IMR-90 (cell line): ENCODE results near the gene BCLAF1. TPM values are rescaled to one million over a fixed set of nuclear protein-coding genes. Genes with fewer than 3 reads are reported as not detected.
A peak's percentile ranks its signal among the peaks of the same experiment; 100 is the strongest.

Experiments used
- ATAC-seq: fragments of 200-7000 bp; cut with Tn5 transposase; 2 replicates; pipeline ENCODE4 v1.9.1; 2020; ENCODE audit warnings: low read depth, mild to moderate bottlenecking, moderate library complexity
- BruUV-seq: library from RNA; stranded (reverse); fragments of 400-500 nt; replicated peaks from 2 replicates; lab custom pipeline; 2021; lab: Mats Ljungman, UMichigan
- CTCF ChIA-PET: fragments of 300-600 bp; formaldehyde crosslinking; extraction: SDS; loops from one replicate; lab custom pipeline; 2021; ENCODE audit warnings: antibody characterized with exemption; lab: Yijun Ruan, JAX
- POLR2A ChIA-PET: fragments of 300-600 bp; sonication (Branson Sonifier 250); formaldehyde crosslinking; loops from one replicate; lab custom pipeline; 2022; ENCODE audit warnings: antibody characterized with exemption; ENCODE audit not compliant: unreplicated experiment; lab: Charles Lee
- DNase-seq: peaks from one replicate; pipeline ENCODE4 v3.0.0; 2013
- H2AFZ ChIP-seq: replicated peaks from 2 replicates; pipeline ENCODE3; 2013; ENCODE audit warnings: low read length, mild to moderate bottlenecking; ENCODE audit not compliant: poor library complexity
- H2AK5ac ChIP-seq: 2 replicates; pipeline ENCODE4 v1.6.1; 2013; ENCODE audit warnings: low read depth, low read length, inconsistent platforms
- H2AK9ac ChIP-seq: replicated peaks from 2 replicates; pipeline ENCODE3; 2013; ENCODE audit warnings: mild to moderate bottlenecking, low read depth, low read length, moderate library complexity; ENCODE audit not compliant: poor library complexity
- H2BK120ac ChIP-seq: 2 replicates; pipeline ENCODE4 v1.6.1; 2013; ENCODE audit warnings: low read depth, low read length, inconsistent platforms
- H2BK15ac ChIP-seq: 3 replicates; pipeline ENCODE4 v1.6.1; 2013; ENCODE audit warnings: low read depth, low read length, inconsistent platforms
- H2BK20ac ChIP-seq: 2 replicates; pipeline ENCODE4 v1.6.1; 2013; ENCODE audit warnings: low read depth, mild to moderate bottlenecking, inconsistent platforms, low read length, moderate library complexity
- H2BK5ac ChIP-seq: 2 replicates; pipeline ENCODE4 v1.6.1; 2013; ENCODE audit warnings: mild to moderate bottlenecking, low read depth, low read length, inconsistent platforms; ENCODE audit not compliant: poor library complexity, severe bottlenecking
- H3K14ac ChIP-seq: replicated peaks from 2 replicates; pipeline ENCODE4 v1.6.1; 2013; ENCODE audit warnings: low read depth, low read length, inconsistent platforms
- H3K18ac ChIP-seq: 2 replicates; pipeline ENCODE4 v1.6.1; 2013; ENCODE audit warnings: low read depth, low read length, control low read depth
- H3K23ac ChIP-seq: 2 replicates; pipeline ENCODE4 v1.6.1; 2013; ENCODE audit warnings: low read depth, low read length, inconsistent platforms
- H3K27ac ChIP-seq: 2 replicates; pipeline ENCODE4 v1.5.1; 2013; ENCODE audit warnings: mild to moderate bottlenecking, control low read depth, low read length; ENCODE audit not compliant: insufficient read depth
- H3K27me3 ChIP-seq: 2 replicates; pipeline ENCODE4 v1.6.1; 2013; ENCODE audit warnings: low read length; ENCODE audit not compliant: control insufficient read depth, insufficient read depth
- H3K36me3 ChIP-seq: 2 replicates; pipeline ENCODE4 v1.6.1; 2013; ENCODE audit warnings: low read length, mixed read lengths; ENCODE audit not compliant: control insufficient read depth, insufficient read depth
- H3K4ac ChIP-seq: 2 replicates; pipeline ENCODE4 v1.6.1; 2013; ENCODE audit warnings: low read depth, low read length, inconsistent platforms
- H3K4me1 ChIP-seq: 2 replicates; pipeline ENCODE4 v1.6.1; 2013; ENCODE audit warnings: low read length, mixed read lengths; ENCODE audit not compliant: control insufficient read depth, insufficient read depth
- H3K4me2 ChIP-seq: 2 replicates; pipeline ENCODE4 v1.6.1; 2013; ENCODE audit warnings: low read depth, mild to moderate bottlenecking, control low read depth, low read length, moderate library complexity
- H3K4me3 ChIP-seq: 2 replicates; pipeline ENCODE4 v1.5.1; 2013; ENCODE audit warnings: low read depth, mild to moderate bottlenecking, control low read depth, low read length, moderate library complexity; ENCODE audit not compliant: insufficient read depth
- H3K56ac ChIP-seq: 2 replicates; pipeline ENCODE4 v1.6.1; 2013; ENCODE audit warnings: low read length, inconsistent platforms; ENCODE audit not compliant: insufficient read depth; ENCODE audit errors: extremely low read depth
- H3K79me1 ChIP-seq, 2 experiments: 2 replicates each; pipeline ENCODE4 v1.6.1; 2013; ENCODE audit warnings: low read length in 2 of 2, inconsistent platforms in 1 of 2, low read depth in 1 of 2
- H3K9ac ChIP-seq: 2 replicates; pipeline ENCODE4 v1.6.1; 2013; ENCODE audit warnings: low read depth, low read length, control low read depth
- H3K9me1 ChIP-seq: 2 replicates; pipeline ENCODE4 v1.6.1; 2013; ENCODE audit warnings: low read length, inconsistent platforms; ENCODE audit not compliant: insufficient read depth
- H3K9me3 ChIP-seq: 2 replicates; pipeline ENCODE4 v1.6.1; 2013; ENCODE audit warnings: low read length; ENCODE audit not compliant: control insufficient read depth, insufficient read depth
- H4K20me1 ChIP-seq: 2 replicates; pipeline ENCODE4 v1.6.1; 2013; ENCODE audit warnings: low read length, inconsistent platforms; ENCODE audit not compliant: insufficient read depth
- H4K5ac ChIP-seq: 2 replicates; pipeline ENCODE4 v1.6.1; 2013; ENCODE audit warnings: mild to moderate bottlenecking, low read depth, low read length, control low read depth
- H4K8ac ChIP-seq, 2 experiments: 2 replicates each; pipeline ENCODE4 v1.6.1; 2013; ENCODE audit warnings: low read depth in 2 of 2, low read length in 2 of 2, control low read depth in 1 of 2, inconsistent platforms in 1 of 2
- H4K91ac ChIP-seq: 2 replicates; pipeline ENCODE4 v1.6.1; 2013; ENCODE audit warnings: low read depth, low read length, inconsistent platforms; ENCODE audit not compliant: insufficient read depth
- BHLHE40 ChIP-seq: fragments of 150-350 bp; IDR thresholded peaks from 2 replicates; pipeline ENCODE4 v1.6.1; 2016; ENCODE audit warnings: mild to moderate bottlenecking, low read depth, low read length
- CEBPB ChIP-seq: IDR thresholded peaks from 2 replicates; pipeline ENCODE4 v1.6.1; 2012; ENCODE audit warnings: low read depth, low read length, improper control_type of control experiment
- CHD1 ChIP-seq: IDR thresholded peaks from 2 replicates; pipeline ENCODE4 v1.6.1; 2012; ENCODE audit warnings: low read depth, low read length, improper control_type of control experiment
- CTCF ChIP-seq: conservative IDR thresholded peaks from 2 replicates; pipeline ENCODE4 v1.5.1; 2012; ENCODE audit warnings: mild to moderate bottlenecking, low read depth, low read length, improper control_type of control experiment
- ELK1 ChIP-seq: fragments of 150-350 bp; IDR thresholded peaks from 2 replicates; pipeline ENCODE4 v1.6.1; 2016; ENCODE audit warnings: low read depth, mild to moderate bottlenecking, low read length, moderate library complexity, borderline replicate concordance
- FOS ChIP-seq: fragments of 150-350 bp; IDR thresholded peaks from 2 replicates; pipeline ENCODE4 v1.6.1; 2016; ENCODE audit warnings: low read depth, low read length
- MAZ ChIP-seq: IDR thresholded peaks from 2 replicates; pipeline ENCODE4 v1.6.1; 2012; ENCODE audit warnings: low read depth, mild to moderate bottlenecking, low read length, improper control_type of control experiment, moderate library complexity, borderline replicate concordance
- MXI1 ChIP-seq: IDR thresholded peaks from 2 replicates; pipeline ENCODE4 v1.6.1; 2012; ENCODE audit warnings: low read depth, mild to moderate bottlenecking, low read length, moderate library complexity, borderline replicate concordance
- NFE2L2 ChIP-seq: fragments of 150-350 bp; IDR thresholded peaks from 2 replicates; pipeline ENCODE4 v1.6.1; 2016; ENCODE audit warnings: low read depth, mild to moderate bottlenecking, low read length
- RAD21 ChIP-seq: IDR thresholded peaks from 2 replicates; pipeline ENCODE4 v1.6.1; 2012; ENCODE audit warnings: low read length, improper control_type of control experiment
- RCOR1 ChIP-seq: IDR thresholded peaks from 2 replicates; pipeline ENCODE4 v1.6.1; 2012; ENCODE audit warnings: mild to moderate bottlenecking, low read length, improper control_type of control experiment; ENCODE audit not compliant: insufficient replicate concordance
- RFX5 ChIP-seq: IDR thresholded peaks from 2 replicates; pipeline ENCODE4 v1.8.0; 2012; ENCODE audit warnings: low read depth, mild to moderate bottlenecking, low read length, moderate library complexity
- WGBS, 2 experiments: methylation state at CpG; one replicate each; pipeline versions ENCODE4 v1.1.5 to v1.1.7; 2013; ENCODE audit warnings: missing lambda C conversion rate in 2 of 2; ENCODE audit not compliant: insufficient read length in 1 of 2; ENCODE audit errors: extremely low coverage in 2 of 2; 5-methylcytosine and 5-hydroxymethylcytosine counted together
- dilution Hi-C: fragments of 300-500 bp; cut with HindIII; formaldehyde crosslinking; loops from one replicate; pipeline ENCODE4 v1.14.3; 2018; ENCODE audit warnings: low sequenced_read_pairs; ENCODE audit not compliant: unreplicated experiment
- in situ Hi-C: fragments of 300-500 bp; cut with MboI; formaldehyde crosslinking; loops from 3 replicates; pipeline ENCODE4 v1.14.3; 2019; ENCODE audit warnings: low sequenced_read_pairs, inconsistent platforms, mixed read lengths
- intact Hi-C: fragments of 100-400 bp; cut with micrococcal nuclease; formaldehyde crosslinking; loops from 2 replicates; pipeline ENCODE4 v1.10.0; 2022
- polyA plus RNA-seq, 3 experiments: library from polyadenylated mRNA; depleted of rRNA; stranded (reverse); fragments of >200 nt; gene quantifications; 2 replicates each; pipeline ENCODE4 v1.2.3, GENCODE V29; 2012; ENCODE audit warnings: low replicate concordance in 1 of 3
- total RNA-seq: library from RNA; depleted of rRNA; stranded (reverse); fragments of >200 nt; gene quantifications from 2 replicates; pipeline ENCODE4 v1.2.3, GENCODE V29; 2012
- TF ChIP-seq, protein P1 (sequence below): fragments of 150-350 bp; IDR thresholded peaks from 2 replicates; pipeline ENCODE4 v1.6.1; 2017; ENCODE audit warnings: mild to moderate bottlenecking, antibody characterized with exemption, low read length, low read depth

The BCLAF1 gene
- total and polyA plus RNA-seq, 2 of the 4 experiments (the other 2 are of a cell fraction): 34.0 to 141 TPM

DNA sequence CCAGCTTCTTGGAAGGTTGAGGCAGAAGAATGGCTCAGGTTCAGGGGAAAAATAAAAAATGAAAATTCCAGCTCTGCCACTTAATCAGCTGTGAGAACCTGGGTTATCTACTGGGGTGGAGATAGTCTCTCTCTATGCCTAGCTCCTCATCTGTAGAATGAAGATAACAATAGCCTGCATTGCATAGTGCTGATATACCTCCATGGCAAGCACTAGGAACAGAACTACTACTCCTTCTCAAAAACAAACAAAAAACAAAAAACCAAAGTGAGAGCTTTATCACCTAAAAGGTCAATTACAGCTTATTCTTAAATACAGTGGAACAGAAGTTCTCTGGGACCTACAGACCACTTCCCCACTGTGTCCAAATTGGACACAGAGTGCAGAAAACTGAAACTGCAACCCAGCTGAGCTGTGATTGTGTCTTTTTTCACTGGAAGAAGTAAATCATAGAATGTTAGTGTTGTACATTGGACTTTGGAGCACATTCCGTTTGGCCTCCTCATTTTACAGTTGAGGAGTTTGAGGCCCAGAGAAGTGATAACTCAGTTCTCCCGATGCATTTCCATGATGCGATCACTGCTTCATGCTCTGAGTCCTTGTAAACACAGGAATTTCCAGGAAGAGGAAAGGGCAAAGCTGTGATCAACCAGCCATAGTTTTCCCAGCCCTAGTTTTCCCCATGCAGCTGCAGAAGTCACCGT lies 62.8 kb downstream of the BCLAF1 start:
- H3K79me1 ChIP-seq: no peaks in the 10 kb centered on the region
- no peak overlapping the region for H3K9ac ChIP-seq
- ChIA-PET CTCF (interaction anchor here (0.6 to 2.5 kb wide), 27 partner anchors 11 to 1749 kb away, joined by 3 to 26 read pairs (median 5); no protein-coding TSS in a partner anchor), POLR2A (no interaction called here)
- H3K4ac ChIP-seq: peak overlapping the region; percentile 28
- peak overlapping the region; percentile 0 for H2BK15ac ChIP-seq
- H3K4me2 ChIP-seq: peak overlapping the region; percentile 58; the same call in 1 of the 2 replicates
- TF ChIP-seq MAZ (no peak), FOS (no peak), RCOR1 (no peak), RAD21 (no peak), CEBPB (no peak), CTCF (no peak), CHD1 (no peak), MXI1 (no peak), BHLHE40 (no peak), ELK1 (no peak), RFX5 (no peak), NFE2L2 (no peak)
- TF ChIP-seq, protein P1, sequence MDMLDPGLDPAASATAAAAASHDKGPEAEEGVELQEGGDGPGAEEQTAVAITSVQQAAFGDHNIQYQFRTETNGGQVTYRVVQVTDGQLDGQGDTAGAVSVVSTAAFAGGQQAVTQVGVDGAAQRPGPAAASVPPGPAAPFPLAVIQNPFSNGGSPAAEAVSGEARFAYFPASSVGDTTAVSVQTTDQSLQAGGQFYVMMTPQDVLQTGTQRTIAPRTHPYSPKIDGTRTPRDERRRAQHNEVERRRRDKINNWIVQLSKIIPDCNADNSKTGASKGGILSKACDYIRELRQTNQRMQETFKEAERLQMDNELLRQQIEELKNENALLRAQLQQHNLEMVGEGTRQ: no peak
- H4K20me1 ChIP-seq: no peaks in the 10 kb centered on the region
- peak overlapping the region; percentile 29 for H2AFZ ChIP-seq
- in situ Hi-C loops (loop anchor here (5.0 kb wide), 1 partner anchor 690 kb away; no protein-coding TSS in a partner anchor), dilution Hi-C loops (no loop called here), intact Hi-C loops (loop anchor here (1.0 to 10.0 kb wide), 9 partner anchors 188 to 775 kb away; partner anchors contain the start of gene PDE7B)
- H3K18ac ChIP-seq: peak overlapping the region; percentile 30
- peak overlapping the region; percentile 5; the same call in 1 of the 2 replicates for H3K14ac ChIP-seq
- H3K27me3 ChIP-seq: no peaks in the 10 kb centered on the region
- no peak overlapping the region; the same call in 1 of the 2 replicates for H3K56ac ChIP-seq
- H2AK5ac ChIP-seq: no peak overlapping the region; the same call in 1 of the 2 replicates
- peak overlapping the region; percentile 17 for H2BK120ac ChIP-seq
- H3K36me3 ChIP-seq: no peaks in the 10 kb centered on the region
- H3K9me1 ChIP-seq: no peaks in the 10 kb centered on the region; the same call in 1 of the 2 replicates
- DNase-seq: peak; percentile 74
- peaks cover 7% of the 10 kb centered on the region for H3K4me1 ChIP-seq
- H3K27ac ChIP-seq: peak overlapping the region; percentile 18; the same call in 1 of the 2 replicates
- no peak overlapping the region for H3K4me3 ChIP-seq
- ATAC-seq: peak; percentile 44
- H3K9me3 ChIP-seq: peaks cover 2% of the 10 kb centered on the region; the same call in 1 of the 2 replicates
- peak overlapping the region; percentile 36 for H4K5ac ChIP-seq
- no peak overlapping the region for H2AK9ac ChIP-seq
- BruUV-seq: no TSS peak
- 79% methylated on average over 2 of the region's 4 CpGs; no CpG with 5 or more reads in 1 of the 2 experiments for WGBS, 2 experiments
- H3K23ac ChIP-seq: peak overlapping the region; percentile 14; the same call in 1 of the 2 replicates
- peak overlapping the region; percentile 32 for H2BK5ac ChIP-seq
- peak overlapping the region; percentile 36 for H4K91ac ChIP-seq
- peak overlapping the region; percentile 14 to 31; a peak in 3 of 4 replicates for H4K8ac ChIP-seq
- peak overlapping the region; percentile 0; the same call in 1 of the 2 replicates for H2BK20ac ChIP-seq
